Measurements from ENCODE around the gene GIT1.

DNA sequence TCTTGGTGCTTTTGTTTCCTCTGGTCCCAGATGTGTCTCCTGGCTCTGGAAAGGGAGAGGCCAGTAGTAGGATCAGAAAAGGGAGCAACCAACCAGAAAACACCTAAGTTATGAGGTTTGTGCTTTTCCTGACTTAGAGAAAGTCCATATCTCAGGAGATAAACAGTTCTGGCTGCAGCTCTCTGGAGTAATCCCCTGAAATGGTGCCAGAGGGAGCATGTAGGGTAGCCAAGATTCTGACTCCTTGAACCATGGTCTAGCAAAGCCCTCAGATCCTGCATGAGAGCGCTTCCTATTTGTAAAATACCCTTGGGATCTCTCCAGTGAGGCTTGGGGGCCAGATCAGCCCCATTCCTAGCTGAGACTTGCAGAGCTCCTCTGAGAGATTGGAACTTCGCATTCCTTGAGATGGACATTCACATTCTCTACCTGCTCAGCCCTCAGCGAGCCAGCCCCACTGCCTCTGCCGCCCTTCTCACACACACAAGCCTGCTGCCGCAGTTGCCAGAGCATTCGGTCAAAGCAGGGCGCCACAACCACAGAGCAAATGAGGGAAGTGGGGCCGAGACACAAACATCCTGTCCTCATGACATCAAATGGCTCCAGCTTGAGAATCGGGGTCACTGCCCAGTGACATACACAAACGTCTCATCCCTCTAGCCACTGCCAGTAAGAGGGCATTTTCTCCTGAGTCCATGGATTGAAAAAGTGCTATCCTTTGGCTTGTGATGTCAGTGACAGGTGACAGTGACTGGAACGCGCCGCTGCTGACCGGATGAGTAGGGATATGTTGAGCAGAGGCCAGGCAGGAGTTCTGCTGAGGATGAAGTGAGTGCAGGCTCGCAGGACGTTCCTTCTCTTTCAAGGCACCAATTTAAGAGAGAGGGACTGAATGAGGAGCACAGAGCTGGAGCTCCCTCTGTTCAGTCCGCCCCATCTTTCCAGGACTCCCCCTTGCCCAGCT is 27.6 kb downstream of the GIT1 start:
- TF ChIP-seq, protein P1, sequence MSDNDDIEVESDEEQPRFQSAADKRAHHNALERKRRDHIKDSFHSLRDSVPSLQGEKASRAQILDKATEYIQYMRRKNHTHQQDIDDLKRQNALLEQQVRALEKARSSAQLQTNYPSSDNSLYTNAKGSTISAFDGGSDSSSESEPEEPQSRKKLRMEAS (IDR thresholded peaks at IDR 0.05; ENCODE audit: low read depth, low read length) = no peak
- TF ChIP-seq, protein P2, sequence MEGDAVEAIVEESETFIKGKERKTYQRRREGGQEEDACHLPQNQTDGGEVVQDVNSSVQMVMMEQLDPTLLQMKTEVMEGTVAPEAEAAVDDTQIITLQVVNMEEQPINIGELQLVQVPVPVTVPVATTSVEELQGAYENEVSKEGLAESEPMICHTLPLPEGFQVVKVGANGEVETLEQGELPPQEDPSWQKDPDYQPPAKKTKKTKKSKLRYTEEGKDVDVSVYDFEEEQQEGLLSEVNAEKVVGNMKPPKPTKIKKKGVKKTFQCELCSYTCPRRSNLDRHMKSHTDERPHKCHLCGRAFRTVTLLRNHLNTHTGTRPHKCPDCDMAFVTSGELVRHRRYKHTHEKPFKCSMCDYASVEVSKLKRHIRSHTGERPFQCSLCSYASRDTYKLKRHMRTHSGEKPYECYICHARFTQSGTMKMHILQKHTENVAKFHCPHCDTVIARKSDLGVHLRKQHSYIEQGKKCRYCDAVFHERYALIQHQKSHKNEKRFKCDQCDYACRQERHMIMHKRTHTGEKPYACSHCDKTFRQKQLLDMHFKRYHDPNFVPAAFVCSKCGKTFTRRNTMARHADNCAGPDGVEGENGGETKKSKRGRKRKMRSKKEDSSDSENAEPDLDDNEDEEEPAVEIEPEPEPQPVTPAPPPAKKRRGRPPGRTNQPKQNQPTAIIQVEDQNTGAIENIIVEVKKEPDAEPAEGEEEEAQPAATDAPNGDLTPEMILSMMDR (IDR thresholded peaks at IDR 0.05; ENCODE audit: low read depth, low read length) = no peak
- TF ChIP-seq POLR2A (IDR thresholded peaks at IDR 0.05; ENCODE audit: extremely low read depth, insufficient read length) (no peak), MYC (IDR thresholded peaks at IDR 0.05; ENCODE audit: low read depth, low read length) (no peak)

Measured in NB4 (cell line).